Keratinocyte (primary cell): ENCODE results near the gene ID1.

Experiments
- EZH2 ChIP-seq: IDR thresholded peaks from one replicate; pipeline ENCODE4 v1.6.1; 2012; ENCODE audit warnings: inconsistent platforms, mild to moderate bottlenecking, low read length, moderate library complexity
- TF ChIP-seq, protein P1 (sequence below), 3 experiments: IDR thresholded peaks in 1 of 3; conservative IDR thresholded peaks in 1 of 3; optimal IDR thresholded peaks in 1 of 3; 2 replicates in 2 of 3; 3 replicates in 1 of 3; pipeline versions ENCODE3 to v1.5.1; 2011; ENCODE audit warnings: low read length in 3 of 3, mild to moderate bottlenecking in 3 of 3, moderate library complexity in 2 of 3, control low read depth in 1 of 3, inconsistent platforms in 1 of 3; ENCODE audit not compliant: insufficient read depth in 2 of 3; ENCODE audit errors: extremely low read depth in 1 of 3

DNA sequence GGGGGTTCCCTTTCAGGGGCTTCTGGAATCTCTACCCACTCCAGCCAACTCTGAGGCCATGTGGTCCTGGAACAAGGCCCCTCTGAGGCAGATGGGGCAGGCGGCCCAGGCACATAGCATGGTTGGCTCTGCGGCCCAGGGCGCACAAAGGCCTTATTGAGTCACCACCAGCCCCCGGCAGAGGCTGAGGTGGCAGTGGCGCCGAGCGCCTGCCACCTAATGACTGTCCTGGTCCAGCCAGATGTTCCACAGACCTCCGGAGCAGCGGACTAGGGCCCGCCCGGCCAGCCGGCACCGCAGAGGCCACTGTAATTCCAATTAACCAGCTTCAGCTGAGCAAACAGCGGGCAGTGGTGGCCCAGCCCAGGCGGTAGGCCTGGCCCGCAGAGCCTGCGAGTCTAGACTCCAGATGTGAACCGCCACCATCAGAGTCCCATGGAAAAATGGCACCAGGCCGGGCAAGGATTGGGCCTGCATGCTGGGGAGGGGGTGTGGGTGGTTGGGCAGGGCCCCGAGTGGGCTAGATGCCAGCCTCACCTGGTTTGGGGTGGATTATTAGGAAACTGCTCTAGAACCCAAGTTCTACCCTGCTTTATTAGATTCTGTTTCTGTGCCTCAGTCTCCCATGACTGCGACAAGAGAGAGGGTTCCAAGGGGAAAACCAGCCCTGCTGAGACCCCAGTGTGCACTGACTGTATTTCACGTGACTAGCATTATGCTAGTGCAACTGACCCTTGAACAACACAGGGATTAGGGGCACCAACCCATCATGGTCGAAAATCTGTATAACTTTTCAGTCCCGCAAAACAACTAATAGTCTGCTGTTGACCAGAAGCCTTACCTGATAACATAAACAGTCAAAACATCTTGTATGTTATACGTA lies 34.1 kb upstream of the ID1 start:
- TF ChIP-seq, protein P1, sequence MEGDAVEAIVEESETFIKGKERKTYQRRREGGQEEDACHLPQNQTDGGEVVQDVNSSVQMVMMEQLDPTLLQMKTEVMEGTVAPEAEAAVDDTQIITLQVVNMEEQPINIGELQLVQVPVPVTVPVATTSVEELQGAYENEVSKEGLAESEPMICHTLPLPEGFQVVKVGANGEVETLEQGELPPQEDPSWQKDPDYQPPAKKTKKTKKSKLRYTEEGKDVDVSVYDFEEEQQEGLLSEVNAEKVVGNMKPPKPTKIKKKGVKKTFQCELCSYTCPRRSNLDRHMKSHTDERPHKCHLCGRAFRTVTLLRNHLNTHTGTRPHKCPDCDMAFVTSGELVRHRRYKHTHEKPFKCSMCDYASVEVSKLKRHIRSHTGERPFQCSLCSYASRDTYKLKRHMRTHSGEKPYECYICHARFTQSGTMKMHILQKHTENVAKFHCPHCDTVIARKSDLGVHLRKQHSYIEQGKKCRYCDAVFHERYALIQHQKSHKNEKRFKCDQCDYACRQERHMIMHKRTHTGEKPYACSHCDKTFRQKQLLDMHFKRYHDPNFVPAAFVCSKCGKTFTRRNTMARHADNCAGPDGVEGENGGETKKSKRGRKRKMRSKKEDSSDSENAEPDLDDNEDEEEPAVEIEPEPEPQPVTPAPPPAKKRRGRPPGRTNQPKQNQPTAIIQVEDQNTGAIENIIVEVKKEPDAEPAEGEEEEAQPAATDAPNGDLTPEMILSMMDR (optimal IDR thresholded peaks at IDR 0.05 in 1 of 3, IDR thresholded peaks at IDR 0.05 in 1 of 3, conservative IDR thresholded peaks at IDR 0.05 in 1 of 3; ENCODE audit: extremely low read depth in 1 of 3, insufficient read depth in 2 of 3, low read length in 3 of 3), result no peak
- TF ChIP-seq EZH2, result no peak
